ENCODE measurements around the gene PROM2.

GRCh38 chr2:95271381-95271971 is 2.8 kb upstream of the PROM2 start:
- TF ChIP-seq CTCF (IDR thresholded peaks at IDR 0.05; ENCODE audit: extremely low read depth in 1 of 2, insufficient read depth in 1 of 2, low read depth in 1 of 2, low read length in 2 of 2) = no peak
- no peak for TF ChIP-seq POLR2AphosphoS5 (IDR thresholded peaks at IDR 0.05; ENCODE audit: insufficient read depth, low read depth, low read length)
